ENCODE results near the gene FMR1.

DNA sequence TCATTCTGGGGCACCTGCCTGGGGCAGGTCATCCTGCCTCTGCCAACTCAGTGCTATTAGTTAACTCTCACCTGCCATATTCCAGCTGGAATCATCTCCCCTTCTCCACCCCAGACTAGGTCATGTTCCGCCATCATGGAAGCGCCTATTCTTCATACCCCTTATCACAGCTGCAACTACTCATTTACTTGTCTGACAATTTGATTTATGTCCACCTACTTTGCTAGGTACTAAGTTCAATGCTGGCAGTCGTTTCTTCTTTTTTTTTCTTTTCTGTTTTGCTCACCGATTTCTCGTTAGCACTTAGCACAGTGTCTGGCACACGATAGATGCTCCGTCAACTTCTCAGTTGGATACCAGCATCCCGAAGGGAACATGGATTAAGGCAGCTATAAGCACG, 1.1 kb upstream of the FMR1 start:
- TF ChIP-seq POLR2A (IDR thresholded peaks at IDR 0.05) (no peak), POLR2AphosphoS5 (IDR thresholded peaks at IDR 0.05; ENCODE audit: insufficient read depth in 1 of 2, low read depth in 1 of 2) (no peak)
- TF ChIP-seq, protein P1, sequence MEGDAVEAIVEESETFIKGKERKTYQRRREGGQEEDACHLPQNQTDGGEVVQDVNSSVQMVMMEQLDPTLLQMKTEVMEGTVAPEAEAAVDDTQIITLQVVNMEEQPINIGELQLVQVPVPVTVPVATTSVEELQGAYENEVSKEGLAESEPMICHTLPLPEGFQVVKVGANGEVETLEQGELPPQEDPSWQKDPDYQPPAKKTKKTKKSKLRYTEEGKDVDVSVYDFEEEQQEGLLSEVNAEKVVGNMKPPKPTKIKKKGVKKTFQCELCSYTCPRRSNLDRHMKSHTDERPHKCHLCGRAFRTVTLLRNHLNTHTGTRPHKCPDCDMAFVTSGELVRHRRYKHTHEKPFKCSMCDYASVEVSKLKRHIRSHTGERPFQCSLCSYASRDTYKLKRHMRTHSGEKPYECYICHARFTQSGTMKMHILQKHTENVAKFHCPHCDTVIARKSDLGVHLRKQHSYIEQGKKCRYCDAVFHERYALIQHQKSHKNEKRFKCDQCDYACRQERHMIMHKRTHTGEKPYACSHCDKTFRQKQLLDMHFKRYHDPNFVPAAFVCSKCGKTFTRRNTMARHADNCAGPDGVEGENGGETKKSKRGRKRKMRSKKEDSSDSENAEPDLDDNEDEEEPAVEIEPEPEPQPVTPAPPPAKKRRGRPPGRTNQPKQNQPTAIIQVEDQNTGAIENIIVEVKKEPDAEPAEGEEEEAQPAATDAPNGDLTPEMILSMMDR (IDR thresholded peaks at IDR 0.05), result no peak

Measured in vagina (tissue), 2 donors.